ENCODE data around the gene APOC4. TPM values are rescaled to one million over a fixed set of nuclear protein-coding genes. Genes with fewer than 3 reads are reported as not detected.

The APOC4 gene
- polyA plus RNA-seq, 2 of the 4 experiments (the other 2 are of a cell fraction), result not detected

- peak within 1 kb of the TSS; percentile 93 for H3K4me2 ChIP-seq
- ChIA-PET POLR2A (interaction anchor here (0.7 to 1.5 kb wide), 14 partner anchors 9 to 232 kb away, joined by 3 to 12 read pairs (median 6); partner anchors contain the start of genes APOC2, APOE, CLASRP and PPP1R37), CTCF (interaction anchor here (0.8 to 8.3 kb wide), 5 partner anchors 16 to 206 kb away, joined by 3 to 303 read pairs (median 3); partner anchors contain the start of genes APOC1 and APOE)
- peaks cover 23% of the 10 kb centered on the region for H3K4me1 ChIP-seq
- DNase-seq (ENCODE audit: low read depth in 1 of 2, low spot score in 1 of 2), result peak; percentile 99 to 100
- peak within 1 kb of the TSS; percentile 98 for H3K4me3 ChIP-seq
- H3K9me3 ChIP-seq, result no peaks in the 10 kb centered on the region
- under 1% methylated on average over 57 of the region's 65 CpGs for whole genome bisulfite sequencing (ENCODE audit: missing lambda C conversion rate)
- ATAC-seq, result peak; percentile 91 to 95
- FAIRE-seq, result peak; percentile 77
- peak within 1 kb of the TSS; percentile 90 to 91 for H3K27ac ChIP-seq
- no peak; the same call in 2 of the 3 replicates for TF ChIP-seq SMC3 (IDR thresholded peaks at IDR 0.05)
- peak; percentile 82 for TF ChIP-seq RFX5 (IDR thresholded peaks at IDR 0.05)
- peak; percentile 73; the same call in 1 of the 2 replicates for TF ChIP-seq PHF8 (IDR thresholded peaks at IDR 0.05; ENCODE audit: borderline replicate concordance, low read depth)
- no peak for TF ChIP-seq MAFK (IDR thresholded peaks at IDR 0.05; ENCODE audit: partially characterized antibody)
- peak; percentile 9; the same call in 1 of the 2 replicates for TF ChIP-seq GATA3 (IDR thresholded peaks at IDR 0.05; ENCODE audit: borderline replicate concordance)
- TF ChIP-seq, protein P1, sequence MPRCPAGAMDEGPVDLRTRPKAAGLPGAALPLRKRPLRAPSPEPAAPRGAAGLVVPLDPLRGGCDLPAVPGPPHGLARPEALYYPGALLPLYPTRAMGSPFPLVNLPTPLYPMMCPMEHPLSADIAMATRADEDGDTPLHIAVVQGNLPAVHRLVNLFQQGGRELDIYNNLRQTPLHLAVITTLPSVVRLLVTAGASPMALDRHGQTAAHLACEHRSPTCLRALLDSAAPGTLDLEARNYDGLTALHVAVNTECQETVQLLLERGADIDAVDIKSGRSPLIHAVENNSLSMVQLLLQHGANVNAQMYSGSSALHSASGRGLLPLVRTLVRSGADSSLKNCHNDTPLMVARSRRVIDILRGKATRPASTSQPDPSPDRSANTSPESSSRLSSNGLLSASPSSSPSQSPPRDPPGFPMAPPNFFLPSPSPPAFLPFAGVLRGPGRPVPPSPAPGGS (IDR thresholded peaks at IDR 0.05), result peak; percentile 80
- TF ChIP-seq, protein P2, sequence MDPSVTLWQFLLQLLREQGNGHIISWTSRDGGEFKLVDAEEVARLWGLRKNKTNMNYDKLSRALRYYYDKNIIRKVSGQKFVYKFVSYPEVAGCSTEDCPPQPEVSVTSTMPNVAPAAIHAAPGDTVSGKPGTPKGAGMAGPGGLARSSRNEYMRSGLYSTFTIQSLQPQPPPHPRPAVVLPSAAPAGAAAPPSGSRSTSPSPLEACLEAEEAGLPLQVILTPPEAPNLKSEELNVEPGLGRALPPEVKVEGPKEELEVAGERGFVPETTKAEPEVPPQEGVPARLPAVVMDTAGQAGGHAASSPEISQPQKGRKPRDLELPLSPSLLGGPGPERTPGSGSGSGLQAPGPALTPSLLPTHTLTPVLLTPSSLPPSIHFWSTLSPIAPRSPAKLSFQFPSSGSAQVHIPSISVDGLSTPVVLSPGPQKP (IDR thresholded peaks at IDR 0.05; ENCODE audit: low read depth, low read length), result 0 out of 2 replicates have a peak, but pooled peaks have one; percentile 61
- TF ChIP-seq MAX (IDR thresholded peaks at IDR 0.05), result peak; percentile 88
- peak; percentile 69; the same call in 1 of the 2 replicates for TF ChIP-seq FOXS1 (CRISPR knock-in tag; IDR thresholded peaks at IDR 0.05)
- peak; percentile 94 for TF ChIP-seq CHD2 (IDR thresholded peaks at IDR 0.05; ENCODE audit: low read length, partially characterized antibody)
- TF ChIP-seq RCOR1 (IDR thresholded peaks at IDR 0.05; ENCODE audit: low read depth, low read length), result no peak
- TF ChIP-seq EP300 (IDR thresholded peaks at IDR 0.05), result no peak
- TF ChIP-seq CEBPB (IDR thresholded peaks at IDR 0.05), result peak in 1 of 2 experiments; percentile 77; a peak in 1 of 4 replicates
- TF ChIP-seq RNF2 (IDR thresholded peaks at IDR 0.05; ENCODE audit: borderline replicate concordance, low read depth), result no peak
- TF ChIP-seq POLR2A (IDR thresholded peaks at IDR 0.05; ENCODE audit: low read length), result peak; percentile 76
- TF ChIP-seq, protein P3, sequence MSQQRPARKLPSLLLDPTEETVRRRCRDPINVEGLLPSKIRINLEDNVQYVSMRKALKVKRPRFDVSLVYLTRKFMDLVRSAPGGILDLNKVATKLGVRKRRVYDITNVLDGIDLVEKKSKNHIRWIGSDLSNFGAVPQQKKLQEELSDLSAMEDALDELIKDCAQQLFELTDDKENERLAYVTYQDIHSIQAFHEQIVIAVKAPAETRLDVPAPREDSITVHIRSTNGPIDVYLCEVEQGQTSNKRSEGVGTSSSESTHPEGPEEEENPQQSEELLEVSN (IDR thresholded peaks at IDR 0.05; ENCODE audit: borderline replicate concordance, low read depth), result peak; percentile 23; the same call in 1 of the 2 replicates
- TF ChIP-seq, protein P4, sequence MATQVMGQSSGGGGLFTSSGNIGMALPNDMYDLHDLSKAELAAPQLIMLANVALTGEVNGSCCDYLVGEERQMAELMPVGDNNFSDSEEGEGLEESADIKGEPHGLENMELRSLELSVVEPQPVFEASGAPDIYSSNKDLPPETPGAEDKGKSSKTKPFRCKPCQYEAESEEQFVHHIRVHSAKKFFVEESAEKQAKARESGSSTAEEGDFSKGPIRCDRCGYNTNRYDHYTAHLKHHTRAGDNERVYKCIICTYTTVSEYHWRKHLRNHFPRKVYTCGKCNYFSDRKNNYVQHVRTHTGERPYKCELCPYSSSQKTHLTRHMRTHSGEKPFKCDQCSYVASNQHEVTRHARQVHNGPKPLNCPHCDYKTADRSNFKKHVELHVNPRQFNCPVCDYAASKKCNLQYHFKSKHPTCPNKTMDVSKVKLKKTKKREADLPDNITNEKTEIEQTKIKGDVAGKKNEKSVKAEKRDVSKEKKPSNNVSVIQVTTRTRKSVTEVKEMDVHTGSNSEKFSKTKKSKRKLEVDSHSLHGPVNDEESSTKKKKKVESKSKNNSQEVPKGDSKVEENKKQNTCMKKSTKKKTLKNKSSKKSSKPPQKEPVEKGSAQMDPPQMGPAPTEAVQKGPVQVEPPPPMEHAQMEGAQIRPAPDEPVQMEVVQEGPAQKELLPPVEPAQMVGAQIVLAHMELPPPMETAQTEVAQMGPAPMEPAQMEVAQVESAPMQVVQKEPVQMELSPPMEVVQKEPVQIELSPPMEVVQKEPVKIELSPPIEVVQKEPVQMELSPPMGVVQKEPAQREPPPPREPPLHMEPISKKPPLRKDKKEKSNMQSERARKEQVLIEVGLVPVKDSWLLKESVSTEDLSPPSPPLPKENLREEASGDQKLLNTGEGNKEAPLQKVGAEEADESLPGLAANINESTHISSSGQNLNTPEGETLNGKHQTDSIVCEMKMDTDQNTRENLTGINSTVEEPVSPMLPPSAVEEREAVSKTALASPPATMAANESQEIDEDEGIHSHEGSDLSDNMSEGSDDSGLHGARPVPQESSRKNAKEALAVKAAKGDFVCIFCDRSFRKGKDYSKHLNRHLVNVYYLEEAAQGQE (IDR thresholded peaks at IDR 0.05), result peak; percentile 90
- TF ChIP-seq ZC3H11A (IDR thresholded peaks at IDR 0.05), result no peak
- peak; percentile 97 to 98 for TF ChIP-seq JUN (IDR thresholded peaks at IDR 0.05)
- 0 out of 2 replicates have a peak, but pooled peaks have one; percentile 21 for TF ChIP-seq MYC (IDR thresholded peaks at IDR 0.05; ENCODE audit: borderline replicate concordance, low read length)
- no peak for TF ChIP-seq HOXB5 (CRISPR knock-in tag; IDR thresholded peaks at IDR 0.05)
- TF ChIP-seq USF2 (IDR thresholded peaks at IDR 0.05), result 0 out of 2 replicates have a peak, but pooled peaks have one; percentile 4
Observed at GRCh38 chr19:44954649-44955504, 12.8 kb downstream of the APOC4 start, which contains the start of gene CLPTM1. CLPTM1 (plus strand) TSS chr19:44955380; CDS start chr19:44955396, 16 bp downstream.

All from A549 (cell line).